OCI-LY1 (cell line): ENCODE results near the gene DAPK2.

Experiments used
- CTCF ChIP-seq: fragments of 200-600 bp; sonication (generic), shearing (Covaris generic); IDR thresholded peaks from 2 replicates; pipeline ENCODE4 v1.5.1; 2017; ENCODE audit warnings: mild to moderate bottlenecking, antibody characterized with exemption, low read length, moderate library complexity, mixed read lengths
- EZH2 ChIP-seq: fragments of 200-600 bp; sonication (generic), shearing (Covaris generic); IDR thresholded peaks from 2 replicates; pipeline ENCODE4 v1.8.0; 2017; ENCODE audit warnings: borderline replicate concordance, mixed run types, mild to moderate bottlenecking, antibody characterized with exemption, low read length, moderate library complexity, mixed read lengths

- TF ChIP-seq CTCF (no peak), EZH2 (no peak)
Measured at GRCh38 chr15:63991706-63992105, 54.6 kb downstream of the DAPK2 start.
